ENCODE data around the gene PRRT2.

The PRRT2 gene

GRCh38 chr16:29809031-29809747 lies 2.8 kb upstream of the PRRT2 start:
- H3K4me3 ChIP-seq (ENCODE audit: low read depth, low read length) = peak overlapping the region; percentile 73
- TF ChIP-seq CTCF (conservative IDR thresholded peaks at IDR 0.05; ENCODE audit: low read depth, low read length) = no peak
- no peak for DNase-seq (ENCODE audit: low read depth)

- TF ChIP-seq CTCF (conservative IDR thresholded peaks at IDR 0.05; ENCODE audit: low read depth, low read length) = no peak
- peak overlapping the region; percentile 3 for H3K4me3 ChIP-seq (ENCODE audit: low read depth, low read length)
- peak; percentile 21 for DNase-seq (ENCODE audit: low read depth)
Measured at GRCh38 chr16:29809850-29810698, 1.9 kb upstream of the PRRT2 start.

- DNase-seq (ENCODE audit: low read depth) = no peak
- TF ChIP-seq CTCF (conservative IDR thresholded peaks at IDR 0.05; ENCODE audit: low read depth, low read length) = no peak
- no peak overlapping the region for H3K4me3 ChIP-seq (ENCODE audit: low read depth, low read length)
Measured at GRCh38 chr16:29810699-29811169, 1.3 kb upstream of the PRRT2 start.

GRCh38 chr16:29811170-29811895 lies 660 bp upstream of the PRRT2 start:
- peak overlapping the region; percentile 57 for H3K4me3 ChIP-seq (ENCODE audit: low read depth, low read length)
- TF ChIP-seq CTCF (conservative IDR thresholded peaks at IDR 0.05; ENCODE audit: low read depth, low read length) = no peak
- DNase-seq (ENCODE audit: low read depth) = peak; percentile 98

- no peak for TF ChIP-seq CTCF (conservative IDR thresholded peaks at IDR 0.05; ENCODE audit: low read depth, low read length)
- H3K4me3 ChIP-seq (ENCODE audit: low read depth, low read length) = peak overlapping the region; percentile 57
- DNase-seq (ENCODE audit: low read depth) = no peak
Measured at GRCh38 chr16:29812754-29813643, 1.0 kb downstream of the PRRT2 start.
